Activated naive CD4-positive, alpha-beta T cell treated with anti-CD3 and anti-CD28 coated beads for 36 hours (primary cell): ENCODE data around the gene ABCG1. TPM values are rescaled to one million over a fixed set of nuclear protein-coding genes. Genes with fewer than 3 reads are reported as not detected.
"Not testable (repeated sequence)": the region's sequence is repeated elsewhere in the genome, so short reads cannot be mapped to it uniquely, and the experiment has no call there.

Experiments
- CTCF ChIA-PET: fragments of 350-600 bp; sonication (Branson Sonifier 250); formaldehyde crosslinking; loops from one replicate; lab custom pipeline; 2021; ENCODE audit warnings: antibody characterized with exemption; lab: Charles Lee
- DNase-seq: peaks from one replicate; pipeline ENCODE4 v3.0.0-alpha.2; 2020
- H3K27ac Mint-ChIP-seq: one replicate; pipeline ENCODE4 v1.8.0; 2021; ENCODE audit warnings: mild to moderate bottlenecking, mixed read lengths
- H3K27me3 Mint-ChIP-seq: one replicate; pipeline ENCODE4 v1.8.0; 2021; ENCODE audit warnings: low read depth, mixed read lengths
- H3K36me3 Mint-ChIP-seq: one replicate; pipeline ENCODE4 v1.8.0; 2021; ENCODE audit warnings: low read depth, mixed read lengths
- H3K4me1 Mint-ChIP-seq: one replicate; pipeline ENCODE4 v1.8.0; 2021; ENCODE audit warnings: low read depth, mixed read lengths
- H3K4me3 Mint-ChIP-seq: one replicate; pipeline ENCODE4 v1.8.0; 2021; ENCODE audit warnings: mild to moderate bottlenecking, moderate library complexity, mixed read lengths
- H3K9me3 Mint-ChIP-seq: one replicate; pipeline ENCODE4 v1.8.0; 2021; ENCODE audit warnings: mixed read lengths
- intact Hi-C: fragments of 100-400 bp; cut with micrococcal nuclease; formaldehyde crosslinking; loops from one replicate; pipeline ENCODE4 v1.15.1; 2023
- total RNA-seq, 2 experiments: library from RNA; stranded (reverse); gene quantifications; one replicate each; pipeline ENCODE4 v1.2.3, GENCODE V29; 2021

Gene ABCG1
- total RNA-seq, result 10 to 100 TPM; 27.8 to 28.7 TPM

DNA sequence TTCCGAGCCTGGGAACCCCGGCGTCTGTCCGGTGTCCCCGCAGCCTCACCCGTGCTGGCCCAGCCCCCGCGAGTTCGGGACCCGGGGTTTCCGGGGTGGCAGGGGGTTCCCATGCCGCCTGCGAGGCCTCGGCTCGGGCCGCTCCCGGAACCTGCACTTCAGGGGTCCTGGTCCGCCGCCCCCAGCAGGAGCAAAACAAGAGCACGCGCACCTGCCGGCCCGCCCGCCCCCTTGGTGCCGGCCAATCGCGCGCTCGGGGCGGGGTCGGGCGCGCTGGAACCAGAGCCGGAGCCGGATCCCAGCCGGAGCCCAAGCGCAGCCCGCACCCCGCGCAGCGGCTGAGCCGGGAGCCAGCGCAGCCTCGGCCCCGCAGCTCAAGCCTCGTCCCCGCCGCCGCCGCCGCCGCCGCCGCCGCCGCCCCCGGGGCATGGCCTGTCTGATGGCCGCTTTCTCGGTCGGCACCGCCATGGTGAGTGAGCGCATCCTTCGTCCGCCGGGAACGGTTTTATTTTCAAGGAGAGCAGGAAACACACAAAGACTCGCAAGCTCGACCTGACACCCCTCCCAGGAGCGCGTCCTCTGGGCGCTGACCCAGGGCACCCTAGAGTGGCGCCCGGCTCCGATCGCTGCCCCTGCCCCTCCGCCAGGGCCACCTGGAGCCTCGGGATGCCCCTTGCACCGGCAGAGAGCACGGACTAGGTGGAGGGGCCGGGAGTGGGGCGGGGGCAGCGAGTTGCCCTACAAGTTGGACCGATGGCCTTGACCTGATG lies at the start of gene ABCG1:
Gene ABCG1 (plus strand): TSS at position 305 of the 770 bp plus-strand sequence. CDS start 123 bp downstream, at position 428.
- Mint-ChIP-seq H3K27me3 (no peaks in the 10 kb centered on the region), H3K4me3 (peak within 1 kb of the TSS; percentile 82), H3K36me3 (peaks cover 3% of the 10 kb centered on the region), H3K27ac (peak within 1 kb of the TSS; percentile 87), H3K4me1 (peaks cover 12% of the 10 kb centered on the region), H3K9me3 (peaks cover 20% of the 10 kb centered on the region)
- peak; percentile 54 for DNase-seq
- CTCF ChIA-PET, result interaction anchor here (0.6 to 4.0 kb wide), 8 partner anchors 17 to 73 kb away, joined by 3 to 58 read pairs (median 5); no protein-coding TSS in a partner anchor
- intact Hi-C loops, result no loop called here

DNA sequence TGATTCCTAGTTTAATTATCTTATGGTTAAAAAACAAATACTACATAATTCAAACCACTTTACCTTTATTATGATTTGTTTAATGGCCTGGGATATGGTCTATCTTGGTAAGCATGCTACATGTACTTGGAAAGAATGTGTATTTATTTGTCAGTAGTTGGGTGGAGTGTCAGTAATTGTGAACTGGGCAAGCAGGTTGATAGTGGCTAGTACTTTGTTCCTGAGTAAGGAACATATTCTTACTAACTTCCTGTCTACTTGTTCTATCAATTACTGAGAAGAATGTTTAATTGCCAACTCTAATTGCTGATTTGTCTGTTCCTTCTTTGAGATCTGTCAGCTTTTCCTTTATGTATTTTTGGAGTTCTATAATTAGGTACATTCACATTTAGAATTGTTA lies 49.2 kb upstream of the ABCG1 start:
- H3K36me3 Mint-ChIP-seq, result no peaks in the 10 kb centered on the region
- no peak overlapping the region for H3K4me3 Mint-ChIP-seq
- peaks cover 5% of the 10 kb centered on the region for H3K4me1 Mint-ChIP-seq
- no peak for DNase-seq
- no peaks in the 10 kb centered on the region for H3K9me3 Mint-ChIP-seq
- H3K27me3 Mint-ChIP-seq, result no peaks in the 10 kb centered on the region
- CTCF ChIA-PET, result interaction anchor here (0.8 to 7.4 kb wide), 4 partner anchors 13 to 90 kb away, joined by 3 to 110 read pairs (median 4); no protein-coding TSS in a partner anchor
- H3K27ac Mint-ChIP-seq, result no peak overlapping the region
- intact Hi-C loops, result no loop called here

DNA sequence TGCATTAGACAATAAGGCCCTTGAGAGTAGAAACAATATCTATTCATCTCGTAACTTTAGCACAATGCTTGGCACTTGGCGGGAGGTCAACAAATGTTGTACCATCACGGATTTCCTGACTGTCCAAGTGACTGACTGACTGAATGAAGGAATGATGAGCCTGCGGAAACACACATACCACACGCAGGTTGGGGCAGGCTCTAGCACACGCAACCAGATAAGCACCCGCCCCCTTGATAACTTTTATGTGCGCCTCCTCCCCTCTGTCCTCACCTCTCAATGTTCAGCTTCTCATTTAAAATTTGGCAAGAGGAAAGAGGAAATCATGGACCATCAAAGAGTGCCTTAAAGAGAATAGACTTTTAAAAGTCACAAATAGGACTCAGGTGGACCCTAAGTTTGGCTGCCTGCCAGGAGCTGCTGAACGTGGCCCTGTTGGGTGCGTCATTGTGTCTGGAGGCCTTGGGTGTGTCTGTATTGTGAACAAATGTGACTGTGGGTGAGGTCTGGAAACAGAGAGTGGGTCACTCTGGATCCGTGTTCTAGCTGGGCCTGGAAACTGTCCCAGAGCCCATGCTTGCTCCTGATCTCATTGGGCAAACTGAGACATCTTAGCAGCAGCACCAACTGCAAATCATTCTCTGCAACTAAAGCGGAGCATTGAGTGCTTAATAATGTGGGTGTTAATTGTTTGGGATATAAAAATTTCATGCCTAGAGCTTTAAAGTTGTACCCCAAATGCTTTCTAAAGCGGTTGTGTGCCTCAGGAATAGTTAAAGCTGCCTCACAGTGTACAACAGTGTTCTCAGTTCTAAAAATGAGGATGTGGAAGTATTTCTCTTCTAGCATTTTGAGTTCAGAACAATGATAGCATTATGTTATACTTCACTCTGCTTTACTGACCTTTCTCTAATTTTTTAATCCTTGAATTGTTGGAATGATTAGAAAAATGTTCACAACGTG lies 47.6 kb upstream of the ABCG1 start:
- intact Hi-C loops, result no loop called here
- peaks cover 5% of the 10 kb centered on the region for H3K4me1 Mint-ChIP-seq
- H3K36me3 Mint-ChIP-seq, result no peaks in the 10 kb centered on the region
- H3K27me3 Mint-ChIP-seq, result no peaks in the 10 kb centered on the region
- H3K9me3 Mint-ChIP-seq, result no peaks in the 10 kb centered on the region
- no peak overlapping the region for H3K27ac Mint-ChIP-seq
- CTCF ChIA-PET, result interaction anchor here (0.9 to 1.3 kb wide), 2 partner anchors 74 to 88 kb away, joined by 3 to 4 read pairs; no protein-coding TSS in a partner anchor
- no peak for DNase-seq
- no peak overlapping the region for H3K4me3 Mint-ChIP-seq

DNA sequence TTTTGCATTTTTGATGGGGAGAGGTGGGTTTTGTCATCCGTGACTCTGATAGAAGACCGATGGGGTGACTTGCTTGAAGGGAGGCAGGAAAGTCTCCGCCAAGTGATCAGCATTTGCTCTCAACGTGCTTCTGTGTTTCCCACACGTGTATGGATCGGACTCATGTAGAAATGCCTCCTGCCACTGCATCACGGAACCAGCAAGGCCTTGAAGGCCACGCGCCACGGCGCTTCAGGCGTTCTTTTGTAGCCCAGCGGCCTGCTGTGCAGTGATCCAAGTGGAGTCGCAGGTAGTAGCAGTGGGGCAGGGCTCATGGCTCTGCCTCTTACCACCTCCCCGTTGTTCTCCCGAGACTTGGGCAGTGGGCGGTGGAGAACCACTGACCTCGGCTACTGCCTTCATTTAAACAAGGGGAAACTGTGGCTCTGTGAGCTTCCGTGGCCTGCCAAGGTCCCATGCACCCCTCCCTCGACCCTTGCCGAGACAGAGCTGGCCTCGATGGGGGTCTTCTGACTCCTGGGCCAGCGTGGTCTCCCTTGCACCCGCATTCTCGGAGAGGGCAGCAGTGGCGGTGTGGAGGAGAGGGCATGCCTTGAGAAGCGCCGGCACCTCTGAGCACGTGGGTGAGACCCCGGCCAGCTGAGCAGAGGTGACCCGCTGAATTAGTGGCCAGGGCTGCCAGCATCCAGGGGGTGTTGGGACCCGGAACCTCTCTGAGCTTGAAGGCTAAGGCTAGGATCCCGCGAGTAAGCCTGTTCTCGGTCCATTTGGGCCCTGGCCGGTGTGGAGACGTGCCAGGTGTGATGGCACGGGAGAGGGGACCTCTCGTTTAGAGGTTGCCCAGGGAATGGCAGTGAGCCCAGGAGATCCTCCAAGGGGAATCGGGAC lies 46.1 kb upstream of the ABCG1 start:
- Mint-ChIP-seq H3K27me3 (no peaks in the 10 kb centered on the region), H3K36me3 (no peaks in the 10 kb centered on the region), H3K27ac (no peak overlapping the region), H3K9me3 (no peaks in the 10 kb centered on the region), H3K4me3 (no peak overlapping the region), H3K4me1 (peaks cover 5% of the 10 kb centered on the region)
- intact Hi-C loops, result no loop called here
- CTCF ChIA-PET, result interaction anchor here (0.9 to 1.3 kb wide), 3 partner anchors 9 to 86 kb away, joined by 3 to 4 read pairs (median 3); no protein-coding TSS in a partner anchor
- DNase-seq, result no peak

DNA sequence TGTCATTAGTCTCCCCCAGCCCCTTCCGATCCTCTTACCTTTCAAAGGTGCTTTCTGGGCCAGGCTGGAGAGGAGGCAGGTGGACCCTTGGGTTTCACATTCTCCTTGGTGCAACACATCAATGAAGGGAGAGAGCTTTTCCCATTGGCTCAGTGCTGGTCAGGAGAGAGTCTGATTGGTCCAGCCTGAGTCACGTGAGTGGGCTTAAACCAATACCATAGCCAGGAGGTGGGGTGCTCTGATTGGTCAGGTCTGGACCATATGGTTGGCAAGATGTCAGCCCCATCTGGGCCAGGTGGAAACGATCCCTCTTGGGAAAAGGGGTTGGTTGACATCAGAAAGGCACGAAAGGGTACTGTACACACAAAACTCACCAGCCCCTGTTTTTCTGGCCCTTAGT lies 44.8 kb upstream of the ABCG1 start:
- CTCF ChIA-PET, result no interaction called here
- no peaks in the 10 kb centered on the region for H3K36me3 Mint-ChIP-seq
- H3K4me1 Mint-ChIP-seq, result peaks cover 5% of the 10 kb centered on the region
- no peak overlapping the region for H3K27ac Mint-ChIP-seq
- intact Hi-C loops, result no loop called here
- H3K27me3 Mint-ChIP-seq, result no peaks in the 10 kb centered on the region
- DNase-seq, result no peak
- no peaks in the 10 kb centered on the region for H3K9me3 Mint-ChIP-seq
- no peak overlapping the region for H3K4me3 Mint-ChIP-seq

DNA sequence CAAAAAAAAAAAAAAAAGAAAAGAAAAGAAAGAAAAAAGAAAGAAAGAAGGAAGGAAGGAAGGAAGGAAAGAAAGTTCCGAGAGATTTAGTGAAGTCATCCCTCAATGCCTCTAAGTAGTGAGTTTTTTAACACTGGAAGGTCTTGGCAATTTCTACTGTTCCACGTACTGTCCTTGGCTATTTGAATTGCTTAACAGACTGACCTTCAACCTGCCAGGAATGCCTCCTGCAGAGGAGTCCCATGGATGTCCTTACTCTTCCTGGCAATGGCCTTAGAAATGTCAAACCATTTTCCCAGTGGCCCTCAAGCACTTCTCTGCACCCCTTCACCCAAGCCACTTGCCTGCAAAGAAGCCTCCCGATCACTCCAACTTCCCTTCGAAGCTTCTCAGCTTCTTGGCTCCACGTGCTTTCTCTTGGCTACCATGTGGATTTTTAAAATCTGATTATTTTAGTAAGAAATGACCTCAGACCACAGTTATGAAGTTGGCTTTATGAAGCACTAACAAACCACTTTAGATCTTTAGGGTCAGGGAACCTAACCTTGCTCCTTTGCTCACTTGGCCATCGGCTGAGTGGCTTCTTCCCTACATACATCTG lies 43.7 kb upstream of the ABCG1 start:
- Mint-ChIP-seq H3K4me1 (no peaks in the 10 kb centered on the region), H3K36me3 (no peaks in the 10 kb centered on the region), H3K4me3 (no peak overlapping the region), H3K27me3 (no peaks in the 10 kb centered on the region), H3K27ac (no peak overlapping the region), H3K9me3 (no peaks in the 10 kb centered on the region)
- intact Hi-C loops, result no loop called here
- no peak for DNase-seq
- CTCF ChIA-PET, result interaction anchor here (1.0 to 1.8 kb wide), 2 partner anchors 18 to 84 kb away, joined by 3 to 6 read pairs; no protein-coding TSS in a partner anchor

DNA sequence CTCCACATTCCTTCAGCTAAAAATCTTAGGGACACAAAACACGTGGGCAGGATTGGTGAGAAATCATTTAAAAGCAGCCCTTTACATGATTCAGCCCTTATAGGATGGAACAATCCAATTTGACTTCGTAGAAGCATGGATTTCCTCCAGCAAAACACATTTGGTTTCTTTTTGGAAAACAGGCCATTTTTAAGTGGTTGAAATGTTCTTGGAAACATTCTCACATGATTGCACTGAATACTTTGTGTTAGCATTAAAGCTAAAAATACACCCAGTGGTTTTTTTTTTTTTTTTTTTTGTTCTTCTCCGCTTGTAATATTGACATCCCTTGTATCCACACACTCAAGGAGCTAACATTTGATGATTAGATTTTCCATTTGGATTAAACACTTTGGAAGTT lies 42.1 kb upstream of the ABCG1 start:
- CTCF ChIA-PET, result interaction anchor here (1.8 kb wide), 1 partner anchor 82 kb away, joined by 6 read pairs; no protein-coding TSS in a partner anchor
- H3K36me3 Mint-ChIP-seq, result no peaks in the 10 kb centered on the region
- no peaks in the 10 kb centered on the region for H3K4me1 Mint-ChIP-seq
- H3K4me3 Mint-ChIP-seq, result no peak overlapping the region
- H3K9me3 Mint-ChIP-seq, result no peaks in the 10 kb centered on the region
- no peak overlapping the region for H3K27ac Mint-ChIP-seq
- H3K27me3 Mint-ChIP-seq, result no peaks in the 10 kb centered on the region
- no peak for DNase-seq
- intact Hi-C loops, result no loop called here

DNA sequence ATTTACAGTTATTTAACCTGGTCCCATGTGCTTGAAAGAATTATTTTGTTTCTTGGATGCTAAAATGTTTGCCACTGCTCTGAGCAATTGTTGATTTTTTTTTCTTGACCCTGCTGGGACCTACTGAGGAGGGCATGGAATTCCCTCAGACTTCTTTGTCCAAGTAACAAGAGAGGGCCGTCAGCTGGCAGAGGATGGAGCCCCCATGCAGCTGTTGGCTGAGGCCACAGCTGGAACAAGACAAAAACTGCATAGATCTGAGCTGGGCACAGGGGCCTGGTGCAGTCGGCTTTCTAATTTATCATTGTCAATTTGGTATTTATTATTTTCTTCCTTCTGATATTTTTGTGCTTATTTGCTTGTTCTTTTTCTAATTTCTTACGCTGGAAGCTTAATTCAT lies 39.6 kb upstream of the ABCG1 start:
- H3K27ac Mint-ChIP-seq, result no peak overlapping the region
- H3K36me3 Mint-ChIP-seq, result no peaks in the 10 kb centered on the region
- H3K4me1 Mint-ChIP-seq, result no peaks in the 10 kb centered on the region
- H3K9me3 Mint-ChIP-seq, result no peaks in the 10 kb centered on the region
- intact Hi-C loops, result no loop called here
- no peaks in the 10 kb centered on the region for H3K27me3 Mint-ChIP-seq
- H3K4me3 Mint-ChIP-seq, result no peak overlapping the region
- no peak for DNase-seq
- CTCF ChIA-PET, result interaction anchor here (0.8 kb wide), 1 partner anchor 50 kb away, joined by 3 read pairs; no protein-coding TSS in a partner anchor

DNA sequence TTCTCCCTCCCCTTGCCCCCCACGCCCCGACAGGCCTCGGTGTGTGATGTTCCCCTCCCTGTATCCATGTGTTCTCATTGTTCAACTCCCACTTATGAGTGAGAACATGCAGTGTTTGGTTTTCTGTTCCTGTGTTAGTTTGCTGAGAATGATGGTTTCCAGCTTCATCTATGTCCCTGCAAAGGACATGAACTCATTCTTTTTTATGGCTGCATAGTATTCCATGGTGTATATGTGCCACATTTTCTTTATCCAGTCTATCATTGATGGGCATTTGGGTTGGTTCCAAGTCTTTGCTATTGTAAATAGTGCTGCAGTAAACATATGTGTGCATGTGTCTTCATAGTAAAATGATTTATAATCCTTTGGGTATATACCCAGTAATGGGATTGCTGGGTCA lies 38.9 kb upstream of the ABCG1 start:
- DNase-seq, intact Hi-C loops, H3K4me3 Mint-ChIP-seq, H3K27me3 Mint-ChIP-seq, H3K4me1 Mint-ChIP-seq, H3K36me3 Mint-ChIP-seq, H3K27ac Mint-ChIP-seq, H3K9me3 Mint-ChIP-seq: not testable (repeated sequence)
- CTCF ChIA-PET, result interaction anchor here (0.8 kb wide), 1 partner anchor 49 kb away, joined by 3 read pairs; no protein-coding TSS in a partner anchor

DNA sequence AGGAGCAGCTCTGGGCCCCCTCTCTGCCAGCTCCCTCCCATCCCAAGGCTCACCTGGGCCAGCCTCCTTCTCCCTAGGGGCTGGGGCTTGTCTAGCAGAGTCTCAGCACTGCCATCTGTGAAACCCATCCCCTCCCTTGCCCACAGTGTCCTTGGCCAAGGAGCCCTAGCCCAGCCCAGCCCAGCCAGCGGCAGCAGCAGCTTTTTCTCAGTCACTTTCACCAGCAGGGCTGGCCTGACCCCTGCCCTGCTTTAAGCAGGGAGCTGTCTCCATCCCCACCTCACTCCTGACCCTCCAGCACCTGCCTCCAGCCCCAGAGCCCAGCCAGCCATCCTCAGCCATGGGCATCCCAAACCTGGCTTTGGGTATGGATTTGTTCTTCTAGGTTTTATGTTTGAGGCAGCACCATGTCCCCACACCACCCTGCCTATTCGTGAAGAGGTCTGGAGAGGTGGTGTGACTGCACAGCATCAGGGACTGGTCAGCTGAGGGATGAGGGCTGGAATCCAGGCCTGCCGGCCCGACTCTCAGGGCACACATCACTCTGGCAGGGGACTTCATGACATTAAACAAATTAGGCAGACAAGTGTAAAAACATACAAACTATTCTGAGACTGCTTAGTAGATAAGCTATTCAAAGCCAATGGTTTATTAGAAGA lies 36.1 kb upstream of the ABCG1 start:
- DNase-seq, result no peak
- Mint-ChIP-seq H3K27ac (no peak overlapping the region), H3K4me3 (no peak overlapping the region), H3K27me3 (no peaks in the 10 kb centered on the region), H3K4me1 (peaks cover 24% of the 10 kb centered on the region), H3K36me3 (peaks cover 1% of the 10 kb centered on the region), H3K9me3 (peaks cover 14% of the 10 kb centered on the region)
- CTCF ChIA-PET, result interaction anchor here (0.6 to 1.9 kb wide), 6 partner anchors 19 to 76 kb away, joined by 3 to 5 read pairs (median 3); no protein-coding TSS in a partner anchor
- intact Hi-C loops, result no loop called here
